GM23248 (cell line): ENCODE data around the gene MDK. TPM values are rescaled to one million over a fixed set of nuclear protein-coding genes. Genes with fewer than 3 reads are reported as not detected.

Experiments used
- DNase-seq: peaks from one replicate; pipeline ENCODE4 v3.0.0-alpha.2; 2015
- H2AFZ ChIP-seq: fragments of 200-600 bp; sonication (generic); 2 replicates; pipeline ENCODE4 v1.6.1; 2016; ENCODE audit warnings: antibody characterized with exemption
- H3F3A ChIP-seq: fragments of 200-600 bp; sonication (generic); 2 replicates; pipeline ENCODE4 v1.6.1; 2016; ENCODE audit warnings: mild to moderate bottlenecking, antibody characterized with exemption, mixed run types; ENCODE audit not compliant: insufficient read depth
- H3K27ac ChIP-seq: fragments of 200-600 bp; sonication (generic); 2 replicates; pipeline ENCODE4 v1.5.1; 2016; ENCODE audit warnings: mild to moderate bottlenecking
- H3K27me3 ChIP-seq: fragments of 200-600 bp; sonication (generic); replicated peaks from 2 replicates; pipeline ENCODE4 v1.6.1; 2016; ENCODE audit warnings: mild to moderate bottlenecking; ENCODE audit not compliant: insufficient read depth
- H3K36me3 ChIP-seq: fragments of 200-600 bp; sonication (generic); 2 replicates; pipeline ENCODE4 v1.6.1; 2016; ENCODE audit warnings: low read depth, mild to moderate bottlenecking
- H3K4me1 ChIP-seq: fragments of 200-600 bp; sonication (generic); 2 replicates; pipeline ENCODE4 v1.6.1; 2016; ENCODE audit warnings: mild to moderate bottlenecking; ENCODE audit not compliant: insufficient read depth
- H3K4me2 ChIP-seq: fragments of 200-600 bp; sonication (generic); one replicate; pipeline ENCODE4 v1.6.1; 2016; ENCODE audit warnings: mild to moderate bottlenecking; ENCODE audit not compliant: unreplicated experiment
- H3K4me3 ChIP-seq: fragments of 200-600 bp; sonication (generic); 2 replicates; pipeline ENCODE4 v1.5.1; 2016; ENCODE audit warnings: mild to moderate bottlenecking
- H3K79me2 ChIP-seq: fragments of 200-600 bp; sonication (generic); 2 replicates; pipeline ENCODE4 v1.6.1; 2016; ENCODE audit warnings: mild to moderate bottlenecking; ENCODE audit not compliant: insufficient read depth
- H3K9ac ChIP-seq: fragments of 200-600 bp; sonication (generic); 2 replicates; pipeline ENCODE4 v1.6.1; 2016; ENCODE audit warnings: mild to moderate bottlenecking
- H3K9me2 ChIP-seq: fragments of 200-600 bp; sonication (generic); 2 replicates; pipeline ENCODE4 v1.6.1; 2016; ENCODE audit warnings: mixed run types, mild to moderate bottlenecking, moderate library complexity; ENCODE audit not compliant: insufficient read depth
- H3K9me3 ChIP-seq: fragments of 200-600 bp; sonication (generic); one replicate; pipeline ENCODE4 v1.6.1; 2017; ENCODE audit warnings: low read depth
- H4K20me1 ChIP-seq: fragments of 200-600 bp; sonication (generic); 2 replicates; pipeline ENCODE4 v1.6.0; 2016; ENCODE audit not compliant: insufficient read depth
- EZH2 ChIP-seq: fragments of 200-600 bp; sonication (generic); IDR thresholded peaks from 2 replicates; pipeline ENCODE4 v1.6.1; 2018; ENCODE audit warnings: antibody characterized with exemption, mild to moderate bottlenecking; ENCODE audit not compliant: insufficient read depth, poor library complexity, severe bottlenecking
- EZH2phosphoT487 ChIP-seq: fragments of 200-600 bp; sonication (generic); IDR thresholded peaks from 2 replicates; pipeline ENCODE4 v1.6.1; 2018; ENCODE audit warnings: antibody characterized with exemption, moderate library complexity, mild to moderate bottlenecking, low read depth; ENCODE audit not compliant: insufficient read depth
- WGBS, 2 experiments: methylation state at CpG; one replicate each; pipeline ENCODE4 v1.1.6; 2015 to 2017; ENCODE audit warnings: low lambda C conversion rate in 2 of 2, low coverage in 1 of 2; ENCODE audit errors: missing lambda C conversion rate in 2 of 2; 5-methylcytosine and 5-hydroxymethylcytosine counted together
- in situ Hi-C: fragments of 300-500 bp; cut with MboI; formaldehyde crosslinking; loops from 2 replicates; pipeline ENCODE4 v1.15.0; 2020
- polyA plus RNA-seq: library from polyadenylated mRNA; unstranded; fragments of >200 nt; fragmentation: Nextera tagmentation; extraction: Ambion mirVana; gene quantifications from 2 replicates; pipeline ENCODE4 v1.2.1, GENCODE V29; 2016
- total RNA-seq: library from RNA; depleted of rRNA; stranded (reverse); fragments of >200 nt; shearing (Covaris generic); gene quantifications from 2 replicates; pipeline ENCODE4 v1.2.3, GENCODE V29; 2014

The MDK gene
- total and polyA plus RNA-seq, 2 experiments from 2014 or later, result 10.7 to 31.5 TPM

DNA sequence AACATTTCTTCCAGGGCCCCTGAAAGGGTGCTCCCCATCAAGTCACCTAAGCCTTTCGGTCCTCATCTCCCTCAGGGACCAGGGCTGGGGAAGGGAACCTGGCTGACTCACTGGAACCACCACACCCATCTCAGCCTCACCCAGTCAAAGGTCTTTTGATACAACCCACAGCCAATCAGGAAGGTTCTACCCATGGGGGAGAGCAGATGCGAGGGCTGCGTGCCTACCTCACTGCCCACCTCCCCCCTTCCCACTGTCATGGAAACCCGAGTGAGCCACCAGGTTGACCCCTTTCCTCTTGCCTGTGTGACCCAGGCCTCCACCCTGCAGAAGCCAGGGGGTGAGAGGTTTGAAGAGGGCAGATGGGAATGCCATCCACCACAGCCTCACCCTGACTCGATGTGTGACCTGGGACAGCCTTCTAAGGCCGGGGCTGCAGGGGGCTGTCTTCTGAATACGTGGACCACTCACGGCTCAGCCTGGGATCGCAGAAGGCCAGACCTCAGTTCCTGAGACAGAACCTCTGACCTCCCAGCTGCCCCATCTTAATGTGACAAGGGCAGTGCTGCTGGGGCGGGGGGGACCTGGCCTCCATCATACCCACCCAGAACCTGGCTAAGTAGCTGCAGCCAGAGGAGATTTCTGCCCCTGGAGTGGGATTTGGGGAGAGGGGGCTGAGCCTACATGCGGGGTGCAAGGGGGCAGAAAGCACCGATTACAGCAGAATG is 2.7 kb downstream of the MDK start:
- Histone ChIP-seq H4K20me1 (no peaks in the 10 kb centered on the region), H2AFZ (no peak overlapping the region), H3K27me3 (no peaks in the 10 kb centered on the region), H3K27ac (no peak overlapping the region), H3K36me3 (no peaks in the 10 kb centered on the region), H3K9me2 (no peaks in the 10 kb centered on the region), H3K4me3 (no peak overlapping the region), H3K79me2 (no peaks in the 10 kb centered on the region), H3K9ac (no peak overlapping the region), H3K4me2 (no peak overlapping the region), H3F3A (0 out of 2 replicates have a peak, but pooled peaks cover 3% of the 10 kb centered on the region), H3K9me3 (no peaks in the 10 kb centered on the region), H3K4me1 (no peaks in the 10 kb centered on the region)
- WGBS, 2 experiments, result 89 to 92% methylated on average over 12 of the region's 12 CpGs
- in situ Hi-C loops, result no loop called here
- no peak for TF ChIP-seq EZH2
- TF ChIP-seq EZH2phosphoT487, result no peak
- DNase-seq, result no peak

DNA sequence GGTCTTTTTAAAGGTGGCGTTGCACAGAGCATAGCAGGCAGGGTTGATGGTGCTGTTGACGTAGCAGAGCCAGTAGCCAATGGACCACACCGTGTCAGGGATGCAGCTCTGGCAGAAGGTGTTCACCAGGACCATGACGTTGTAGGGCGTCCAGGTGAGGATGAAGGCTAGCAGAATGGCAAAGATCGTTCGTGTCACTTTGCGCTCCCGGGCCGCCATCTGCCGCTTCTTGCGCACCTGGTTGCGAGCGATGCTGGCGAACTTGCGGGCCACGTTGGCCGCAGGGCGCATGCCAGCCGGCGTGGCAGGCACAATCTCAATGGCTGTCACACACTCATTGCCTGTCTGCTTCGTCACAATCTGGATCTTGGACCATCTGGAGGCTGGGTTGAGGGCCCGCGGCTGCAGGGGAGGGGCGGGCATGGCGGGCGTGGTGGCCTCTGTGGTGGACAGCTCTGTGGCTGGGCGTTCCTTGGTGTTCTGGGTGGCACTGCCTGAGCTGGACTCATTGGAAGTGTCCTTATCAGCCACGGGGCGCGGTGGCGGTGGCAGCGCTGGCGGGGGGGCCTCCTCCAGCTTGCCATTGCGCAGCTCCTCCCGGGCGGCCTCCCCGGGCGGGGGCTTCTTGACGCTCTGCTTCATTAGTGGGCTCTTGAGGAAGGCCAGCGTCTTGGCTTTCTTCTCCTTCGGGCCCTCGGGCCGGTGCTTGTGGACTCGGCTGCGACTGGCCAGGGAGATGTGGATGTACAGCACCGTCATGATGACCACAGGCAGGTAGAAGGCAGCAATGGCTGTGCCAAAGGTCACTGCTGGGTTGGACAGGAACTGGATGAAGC is 3.9 kb downstream of the MDK start:
- no peaks in the 10 kb centered on the region for H3K79me2 ChIP-seq
- H4K20me1 ChIP-seq, result no peaks in the 10 kb centered on the region
- no peak overlapping the region for H3K9ac ChIP-seq
- H3K27ac ChIP-seq, result no peak overlapping the region
- H2AFZ ChIP-seq, result no peak overlapping the region
- H3K9me2 ChIP-seq, result no peaks in the 10 kb centered on the region
- 0 out of 2 replicates have a peak, but pooled peaks cover 3% of the 10 kb centered on the region for H3F3A ChIP-seq
- no peak for TF ChIP-seq EZH2phosphoT487
- no peak for TF ChIP-seq EZH2
- no peak overlapping the region for H3K4me3 ChIP-seq
- H3K4me1 ChIP-seq, result no peaks in the 10 kb centered on the region
- no peak for DNase-seq
- no peaks in the 10 kb centered on the region for H3K36me3 ChIP-seq
- H3K9me3 ChIP-seq, result no peaks in the 10 kb centered on the region
- no peak overlapping the region for H3K4me2 ChIP-seq
- in situ Hi-C loops, result no loop called here
- peaks cover 1% of the 10 kb centered on the region for H3K27me3 ChIP-seq
- 92 to 93% methylated on average over 43 to 47 of the region's 47 CpGs for WGBS, 2 experiments

DNA sequence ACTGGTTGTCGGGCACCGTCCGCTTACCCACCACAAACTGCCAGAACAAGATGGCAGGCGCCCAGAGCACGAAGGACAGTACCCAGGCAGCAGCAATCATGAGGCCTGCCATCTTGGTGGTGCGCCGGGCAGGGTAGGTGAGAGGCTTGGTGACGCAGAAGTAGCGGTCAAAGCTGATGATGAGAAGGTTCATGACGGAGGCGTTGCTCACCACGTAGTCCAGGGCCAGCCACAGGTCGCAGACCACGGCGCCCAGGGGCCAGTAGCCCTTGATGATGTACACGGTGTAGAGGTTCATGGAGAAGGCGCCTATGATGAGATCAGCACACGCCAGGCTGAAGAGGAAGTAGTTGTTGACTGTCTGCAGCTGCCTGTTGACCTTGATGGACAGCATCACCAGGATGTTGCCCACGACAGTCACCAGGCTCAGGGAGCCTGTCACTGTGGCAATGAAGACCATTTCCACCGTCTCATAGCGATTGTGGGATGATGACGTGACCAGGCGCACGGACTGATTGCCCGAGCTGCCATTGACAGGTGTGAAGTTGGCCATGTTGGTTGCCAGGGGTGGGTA is 4.6 kb downstream of the MDK start:
- Histone ChIP-seq H3K9ac (no peak overlapping the region), H3K27ac (no peak overlapping the region), H3K4me2 (no peak overlapping the region), H3K4me3 (no peak overlapping the region), H2AFZ (no peak overlapping the region), H3K4me1 (no peaks in the 10 kb centered on the region), H3K9me3 (no peaks in the 10 kb centered on the region), H3K36me3 (no peaks in the 10 kb centered on the region), H3K79me2 (no peaks in the 10 kb centered on the region), H4K20me1 (no peaks in the 10 kb centered on the region), H3K9me2 (no peaks in the 10 kb centered on the region), H3F3A (0 out of 2 replicates have a peak, but pooled peaks cover 3% of the 10 kb centered on the region), H3K27me3 (peaks cover 7% of the 10 kb centered on the region)
- in situ Hi-C loops, result no loop called here
- no peak for DNase-seq
- 93 to 96% methylated on average over 25 of the region's 25 CpGs for WGBS, 2 experiments
- TF ChIP-seq EZH2phosphoT487 (no peak), EZH2 (no peak)

DNA sequence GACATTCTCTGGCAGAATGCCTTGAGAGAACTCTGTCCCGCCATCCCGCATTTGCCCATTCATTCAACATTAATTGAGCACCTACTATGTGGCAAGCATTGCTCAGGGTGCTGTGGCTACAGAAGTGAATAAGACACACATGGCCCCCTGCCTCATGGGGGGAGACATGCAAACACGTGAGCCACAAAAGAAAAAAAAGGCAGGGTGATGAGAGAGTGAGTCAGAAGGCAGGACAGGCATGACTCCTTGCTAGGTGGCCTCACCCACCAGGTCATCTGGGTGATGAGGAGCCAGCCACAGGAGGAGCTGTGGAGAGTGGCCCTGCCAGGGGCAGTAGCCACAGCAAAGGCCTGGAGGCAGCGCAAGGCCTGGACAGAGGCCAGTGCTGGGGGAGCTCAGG is 5.2 kb downstream of the MDK start:
- Histone ChIP-seq H3K27me3 (peaks cover 7% of the 10 kb centered on the region), H3K9me3 (no peaks in the 10 kb centered on the region), H3K27ac (no peak overlapping the region), H3K4me3 (no peak overlapping the region), H3K9ac (no peak overlapping the region), H2AFZ (no peak overlapping the region), H3K4me2 (no peak overlapping the region), H3K9me2 (no peaks in the 10 kb centered on the region), H3F3A (0 out of 2 replicates have a peak, but pooled peaks cover 3% of the 10 kb centered on the region), H3K36me3 (no peaks in the 10 kb centered on the region), H3K4me1 (no peaks in the 10 kb centered on the region), H3K79me2 (no peaks in the 10 kb centered on the region), H4K20me1 (no peaks in the 10 kb centered on the region)
- TF ChIP-seq EZH2, result no peak
- TF ChIP-seq EZH2phosphoT487, result no peak
- in situ Hi-C loops, result no loop called here
- peak; percentile 75 for DNase-seq
- whole genome bisulfite sequencing, 2 experiments, result 66 to 73% methylated on average over 4 of the region's 4 CpGs
